ENCODE results near the gene LGALS1. TPM values are rescaled to one million over a fixed set of nuclear protein-coding genes. Genes with fewer than 3 reads are reported as not detected.

LGALS1 gene
- total RNA-seq, 2 experiments from 2014 or later, result 85.1 to 93.7 TPM

DNA sequence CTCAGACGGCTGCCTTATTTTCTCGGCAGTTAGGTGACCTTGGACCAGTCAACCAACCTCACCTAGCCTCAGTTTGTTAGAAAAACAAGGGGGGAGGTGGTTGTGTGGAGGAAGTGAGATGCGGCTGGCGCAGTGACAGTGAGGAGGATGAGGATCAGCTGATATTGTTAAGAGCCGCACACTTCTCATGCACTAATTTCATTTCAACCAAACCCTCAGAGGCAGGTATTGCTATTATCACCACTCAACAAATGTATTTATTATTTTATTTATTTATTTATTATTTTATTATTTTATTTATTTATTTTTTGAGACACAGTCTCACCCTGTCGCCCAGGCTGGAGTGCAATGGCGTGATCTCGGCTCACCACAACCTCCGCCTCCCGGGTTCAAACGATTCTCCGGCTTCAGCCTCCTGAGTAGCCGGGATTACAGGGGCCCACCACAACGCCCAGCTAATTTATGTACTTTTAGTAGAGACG, 2.1 kb downstream of the LGALS1 start:
- no peaks in the 10 kb centered on the region for H3K9me3 Mint-ChIP-seq
- DNase-seq (peak in 1 of 14 experiments; percentile 15), ATAC-seq (ENCODE audit: poor library complexity) (peak; percentile 63)
- ChIA-PET CTCF (interaction anchor here (0.7 to 12.8 kb wide), 3 partner anchors 36 to 85 kb away, joined by 3 to 171 read pairs (median 5); partner anchors contain the start of gene SH3BP1), POLR2A (interaction anchor here (0.7 to 10.5 kb wide), 14 partner anchors 9 to 377 kb away, joined by 3 to 256 read pairs (median 19); partner anchors contain the start of genes ANKRD54, GGA1, NOL12 and PDXP)
- Histone ChIP-seq H3K27me3 (ENCODE audit: control insufficient read depth in 1 of 2, insufficient read depth in 2 of 2, low read length in 2 of 2) (no peaks in the 10 kb centered on the region), H3K9me3 (ENCODE audit: control insufficient read depth in 1 of 2, insufficient read depth in 1 of 2, low read length in 2 of 2) (peaks cover 0 to 4% of the 10 kb centered on the region in 2 experiments), H3K27ac (ENCODE audit: low read depth in 1 of 2, low read length in 2 of 2) (peak overlapping the region; percentile 91 to 99), H3K4me3 (ENCODE audit: low read length) (peak overlapping the region; percentile 88), H3K36me3 (ENCODE audit: insufficient read depth, low read length) (peaks cover 5% of the 10 kb centered on the region), H3K4me1 (ENCODE audit: insufficient read depth, low read length) (peaks cover 66% of the 10 kb centered on the region)
- no peaks in the 10 kb centered on the region for H3K27me3 Mint-ChIP-seq
- H3K4me3 Mint-ChIP-seq, result peak overlapping the region; percentile 89
- peaks cover 9% of the 10 kb centered on the region for H3K36me3 Mint-ChIP-seq (ENCODE audit: low read depth)
- peak overlapping the region; percentile 96 for H3K27ac Mint-ChIP-seq
- peaks cover 52% of the 10 kb centered on the region for H3K4me1 Mint-ChIP-seq (ENCODE audit: low read depth)
- intact Hi-C loops (cut with DNase I, micrococcal nuclease), result loop anchor here (1.0 kb wide), 2 partner anchors 19 to 69 kb away; partner anchors contain the start of genes GGA1 (in 1 of the 2) and PDXP (in 1 of the 2)
- TF ChIP-seq, protein P1, sequence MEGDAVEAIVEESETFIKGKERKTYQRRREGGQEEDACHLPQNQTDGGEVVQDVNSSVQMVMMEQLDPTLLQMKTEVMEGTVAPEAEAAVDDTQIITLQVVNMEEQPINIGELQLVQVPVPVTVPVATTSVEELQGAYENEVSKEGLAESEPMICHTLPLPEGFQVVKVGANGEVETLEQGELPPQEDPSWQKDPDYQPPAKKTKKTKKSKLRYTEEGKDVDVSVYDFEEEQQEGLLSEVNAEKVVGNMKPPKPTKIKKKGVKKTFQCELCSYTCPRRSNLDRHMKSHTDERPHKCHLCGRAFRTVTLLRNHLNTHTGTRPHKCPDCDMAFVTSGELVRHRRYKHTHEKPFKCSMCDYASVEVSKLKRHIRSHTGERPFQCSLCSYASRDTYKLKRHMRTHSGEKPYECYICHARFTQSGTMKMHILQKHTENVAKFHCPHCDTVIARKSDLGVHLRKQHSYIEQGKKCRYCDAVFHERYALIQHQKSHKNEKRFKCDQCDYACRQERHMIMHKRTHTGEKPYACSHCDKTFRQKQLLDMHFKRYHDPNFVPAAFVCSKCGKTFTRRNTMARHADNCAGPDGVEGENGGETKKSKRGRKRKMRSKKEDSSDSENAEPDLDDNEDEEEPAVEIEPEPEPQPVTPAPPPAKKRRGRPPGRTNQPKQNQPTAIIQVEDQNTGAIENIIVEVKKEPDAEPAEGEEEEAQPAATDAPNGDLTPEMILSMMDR (IDR thresholded peaks at IDR 0.05), result no peak

- H3K36me3 ChIP-seq (ENCODE audit: insufficient read depth, low read length), result peaks cover 5% of the 10 kb centered on the region
- peaks cover 0 to 4% of the 10 kb centered on the region in 2 experiments for H3K9me3 ChIP-seq (ENCODE audit: control insufficient read depth in 1 of 2, insufficient read depth in 1 of 2, low read length in 2 of 2)
- ATAC-seq (ENCODE audit: poor library complexity), result no peak
- peak overlapping the region; percentile 96 for H3K27ac Mint-ChIP-seq
- DNase-seq, result no peak
- no peak overlapping the region for H3K4me3 ChIP-seq (ENCODE audit: low read length)
- H3K27me3 ChIP-seq (ENCODE audit: control insufficient read depth in 1 of 2, insufficient read depth in 2 of 2, low read length in 2 of 2), result no peaks in the 10 kb centered on the region
- POLR2A ChIA-PET, result interaction anchor here (0.6 to 10.5 kb wide), 5 partner anchors 8 to 70 kb away, joined by 3 to 256 read pairs (median 38); partner anchors contain the start of genes GGA1, NOL12 and PDXP
- peaks cover 57% of the 10 kb centered on the region for H3K4me1 ChIP-seq (ENCODE audit: insufficient read depth, low read length)
- H3K9me3 Mint-ChIP-seq, result no peaks in the 10 kb centered on the region
- H3K36me3 Mint-ChIP-seq (ENCODE audit: low read depth), result peaks cover 9% of the 10 kb centered on the region
- TF ChIP-seq, protein P1 (IDR thresholded peaks at IDR 0.05), result no peak
- H3K4me1 Mint-ChIP-seq (ENCODE audit: low read depth), result peaks cover 46% of the 10 kb centered on the region
- CTCF ChIA-PET, result interaction anchor here (12.8 kb wide), 1 partner anchor 37 kb away, joined by 171 read pairs; the partner anchor contains the start of gene SH3BP1
- intact Hi-C loops (cut with DNase I, micrococcal nuclease), result no loop called here
- H3K27ac ChIP-seq (ENCODE audit: low read depth in 1 of 2, low read length in 2 of 2), result peak overlapping the region in 1 of 2 donors; percentile 99
- H3K27me3 Mint-ChIP-seq, result no peaks in the 10 kb centered on the region
- H3K4me3 Mint-ChIP-seq, result no peak overlapping the region
Observed at GRCh38 chr22:37678372-37678771, 2.9 kb downstream of the LGALS1 start.

- H3K27me3 Mint-ChIP-seq, result no peaks in the 10 kb centered on the region
- no peak for DNase-seq
- H3K9me3 Mint-ChIP-seq, result no peaks in the 10 kb centered on the region
- ATAC-seq (ENCODE audit: poor library complexity), result no peak
- peaks cover 35% of the 10 kb centered on the region for H3K4me1 Mint-ChIP-seq (ENCODE audit: low read depth)
- no peak overlapping the region for H3K27ac ChIP-seq (ENCODE audit: low read depth in 1 of 2, low read length in 2 of 2)
- peaks cover 44% of the 10 kb centered on the region for H3K4me1 ChIP-seq (ENCODE audit: insufficient read depth, low read length)
- H3K4me3 ChIP-seq (ENCODE audit: low read length), result no peak overlapping the region
- TF ChIP-seq, protein P1 (IDR thresholded peaks at IDR 0.05), result no peak
- H3K27me3 ChIP-seq (ENCODE audit: control insufficient read depth in 1 of 2, insufficient read depth in 2 of 2, low read length in 2 of 2), result no peaks in the 10 kb centered on the region
- CTCF ChIA-PET, result interaction anchor here (4.5 to 12.8 kb wide), 2 partner anchors 20 to 38 kb away, joined by 63 to 171 read pairs; partner anchors contain the start of genes PDXP and SH3BP1
- intact Hi-C loops (cut with DNase I, micrococcal nuclease), result loop anchor here in 1 of 2 experiments (10.0 kb wide), 1 partner anchor 195 kb away; the partner anchor contains the start of gene MFNG
- peaks cover 9% of the 10 kb centered on the region for H3K36me3 Mint-ChIP-seq (ENCODE audit: low read depth)
- H3K9me3 ChIP-seq (ENCODE audit: control insufficient read depth in 1 of 2, insufficient read depth in 1 of 2, low read length in 2 of 2), result peaks cover 0 to 4% of the 10 kb centered on the region in 2 experiments
- POLR2A ChIA-PET, result interaction anchor here (1.1 to 7.1 kb wide), 5 partner anchors 13 to 46 kb away, joined by 3 to 42 read pairs (median 4); partner anchors contain the start of gene PDXP
- peak overlapping the region; percentile 73 for H3K27ac Mint-ChIP-seq
- peaks cover 5% of the 10 kb centered on the region for H3K36me3 ChIP-seq (ENCODE audit: insufficient read depth, low read length)
- peak overlapping the region; percentile 45 for H3K4me3 Mint-ChIP-seq
Observed at GRCh38 chr22:37679670-37680069, 4.2 kb downstream of the LGALS1 start.

Data from CD4-positive, alpha-beta T cell (primary cell).